GM12878 (cell line): Measurements from ENCODE around the gene LMBR1.

Source experiments
- BCL11A ChIP-seq: IDR thresholded peaks from 2 replicates; pipeline ENCODE4 v1.6.1; 2011; ENCODE audit warnings: low read depth, low read length
- FOXM1 ChIP-seq: IDR thresholded peaks from 2 replicates; pipeline ENCODE4 v1.6.1; 2012; ENCODE audit warnings: low read depth, mild to moderate bottlenecking, inconsistent platforms, low read length, moderate library complexity
- KDM1A ChIP-seq: fragments of 200-600 bp; sonication (generic); IDR thresholded peaks from 2 replicates; pipeline ENCODE4 v1.6.1; 2016; ENCODE audit warnings: borderline replicate concordance
- TF ChIP-seq, protein P1 (sequence below): IDR thresholded peaks from 2 replicates; pipeline ENCODE4 v1.6.1; 2011; ENCODE audit warnings: low read depth, low read length, improper control_type of control experiment, borderline replicate concordance
- TF ChIP-seq, protein P2 (sequence below), 3 experiments: IDR thresholded peaks in 2 of 3; conservative IDR thresholded peaks in 1 of 3; 2 replicates each; pipeline ENCODE4 v1.5.1; 2011; ENCODE audit warnings: low read depth in 3 of 3, low read length in 3 of 3, mild to moderate bottlenecking in 3 of 3, control low read depth in 2 of 3, moderate library complexity in 2 of 3, inconsistent platforms in 1 of 3, mixed read lengths in 1 of 3; ENCODE audit not compliant: control insufficient read depth in 2 of 3, insufficient read depth in 1 of 3; ENCODE audit errors: extremely low read depth in 1 of 3
- TF ChIP-seq, protein P3 (sequence below): fragments of 450-650 bp; formaldehyde crosslinking; IDR thresholded peaks from 2 replicates; pipeline ENCODE4 v1.5.0; 2022; ENCODE audit warnings: mild to moderate bottlenecking, missing genetic modification characterization
- TF ChIP-seq, protein P4 (sequence below): IDR thresholded peaks from 2 replicates; pipeline ENCODE4 v1.6.1; 2011; ENCODE audit warnings: borderline replicate concordance, low read depth, mild to moderate bottlenecking, moderate library complexity, low read length; ENCODE audit not compliant: insufficient read depth, poor library complexity, severe bottlenecking

DNA sequence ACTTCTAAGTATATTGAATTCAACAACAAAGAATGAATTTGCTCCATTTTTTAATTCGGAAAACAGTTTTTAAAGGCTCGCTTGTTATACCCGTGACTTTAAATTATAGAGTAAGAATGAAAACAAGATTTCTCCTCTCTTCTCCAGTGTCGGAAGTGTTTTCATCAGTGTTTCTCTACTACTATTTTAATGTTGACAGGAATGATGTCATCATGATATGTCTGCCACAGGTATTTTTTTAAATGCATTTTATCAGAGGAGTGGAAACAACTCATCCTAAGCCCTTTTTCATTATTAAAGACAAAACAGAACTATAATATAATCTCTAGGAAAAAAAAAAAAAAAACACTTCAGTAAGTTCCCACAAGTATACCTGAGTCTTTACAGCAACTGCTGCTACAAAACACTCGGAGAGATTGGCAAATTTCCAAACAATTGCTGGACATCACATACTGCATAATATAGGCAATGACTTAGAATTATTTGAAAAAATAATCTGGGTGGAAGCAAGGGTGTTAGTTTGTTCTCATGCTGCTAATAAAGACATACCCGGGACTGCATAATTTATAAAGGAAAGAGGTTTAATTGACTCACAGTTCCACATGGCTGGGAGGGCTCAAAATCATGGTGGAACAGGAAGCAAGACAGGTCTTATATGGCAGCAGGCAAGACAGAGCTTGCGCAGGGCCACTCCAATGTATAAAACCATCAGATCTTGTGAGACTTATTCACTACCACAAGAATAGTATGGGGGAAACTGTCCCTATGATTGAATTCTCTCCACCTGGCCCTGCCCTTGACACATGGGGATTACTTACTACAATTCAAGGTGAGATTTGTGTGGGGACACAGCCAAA, 257.2 kb downstream of the LMBR1 start:
- TF ChIP-seq, protein P1, sequence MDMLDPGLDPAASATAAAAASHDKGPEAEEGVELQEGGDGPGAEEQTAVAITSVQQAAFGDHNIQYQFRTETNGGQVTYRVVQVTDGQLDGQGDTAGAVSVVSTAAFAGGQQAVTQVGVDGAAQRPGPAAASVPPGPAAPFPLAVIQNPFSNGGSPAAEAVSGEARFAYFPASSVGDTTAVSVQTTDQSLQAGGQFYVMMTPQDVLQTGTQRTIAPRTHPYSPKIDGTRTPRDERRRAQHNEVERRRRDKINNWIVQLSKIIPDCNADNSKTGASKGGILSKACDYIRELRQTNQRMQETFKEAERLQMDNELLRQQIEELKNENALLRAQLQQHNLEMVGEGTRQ = no peak
- TF ChIP-seq BCL11A = no peak
- TF ChIP-seq, protein P2, sequence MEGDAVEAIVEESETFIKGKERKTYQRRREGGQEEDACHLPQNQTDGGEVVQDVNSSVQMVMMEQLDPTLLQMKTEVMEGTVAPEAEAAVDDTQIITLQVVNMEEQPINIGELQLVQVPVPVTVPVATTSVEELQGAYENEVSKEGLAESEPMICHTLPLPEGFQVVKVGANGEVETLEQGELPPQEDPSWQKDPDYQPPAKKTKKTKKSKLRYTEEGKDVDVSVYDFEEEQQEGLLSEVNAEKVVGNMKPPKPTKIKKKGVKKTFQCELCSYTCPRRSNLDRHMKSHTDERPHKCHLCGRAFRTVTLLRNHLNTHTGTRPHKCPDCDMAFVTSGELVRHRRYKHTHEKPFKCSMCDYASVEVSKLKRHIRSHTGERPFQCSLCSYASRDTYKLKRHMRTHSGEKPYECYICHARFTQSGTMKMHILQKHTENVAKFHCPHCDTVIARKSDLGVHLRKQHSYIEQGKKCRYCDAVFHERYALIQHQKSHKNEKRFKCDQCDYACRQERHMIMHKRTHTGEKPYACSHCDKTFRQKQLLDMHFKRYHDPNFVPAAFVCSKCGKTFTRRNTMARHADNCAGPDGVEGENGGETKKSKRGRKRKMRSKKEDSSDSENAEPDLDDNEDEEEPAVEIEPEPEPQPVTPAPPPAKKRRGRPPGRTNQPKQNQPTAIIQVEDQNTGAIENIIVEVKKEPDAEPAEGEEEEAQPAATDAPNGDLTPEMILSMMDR (IDR thresholded peaks at IDR 0.05 in 2 of 3, conservative IDR thresholded peaks at IDR 0.05 in 1 of 3; ENCODE audit: control insufficient read depth in 2 of 3, extremely low read depth in 1 of 3, insufficient read depth in 1 of 3, low read depth in 3 of 3, low read length in 3 of 3) = no peak
- TF ChIP-seq, protein P3, sequence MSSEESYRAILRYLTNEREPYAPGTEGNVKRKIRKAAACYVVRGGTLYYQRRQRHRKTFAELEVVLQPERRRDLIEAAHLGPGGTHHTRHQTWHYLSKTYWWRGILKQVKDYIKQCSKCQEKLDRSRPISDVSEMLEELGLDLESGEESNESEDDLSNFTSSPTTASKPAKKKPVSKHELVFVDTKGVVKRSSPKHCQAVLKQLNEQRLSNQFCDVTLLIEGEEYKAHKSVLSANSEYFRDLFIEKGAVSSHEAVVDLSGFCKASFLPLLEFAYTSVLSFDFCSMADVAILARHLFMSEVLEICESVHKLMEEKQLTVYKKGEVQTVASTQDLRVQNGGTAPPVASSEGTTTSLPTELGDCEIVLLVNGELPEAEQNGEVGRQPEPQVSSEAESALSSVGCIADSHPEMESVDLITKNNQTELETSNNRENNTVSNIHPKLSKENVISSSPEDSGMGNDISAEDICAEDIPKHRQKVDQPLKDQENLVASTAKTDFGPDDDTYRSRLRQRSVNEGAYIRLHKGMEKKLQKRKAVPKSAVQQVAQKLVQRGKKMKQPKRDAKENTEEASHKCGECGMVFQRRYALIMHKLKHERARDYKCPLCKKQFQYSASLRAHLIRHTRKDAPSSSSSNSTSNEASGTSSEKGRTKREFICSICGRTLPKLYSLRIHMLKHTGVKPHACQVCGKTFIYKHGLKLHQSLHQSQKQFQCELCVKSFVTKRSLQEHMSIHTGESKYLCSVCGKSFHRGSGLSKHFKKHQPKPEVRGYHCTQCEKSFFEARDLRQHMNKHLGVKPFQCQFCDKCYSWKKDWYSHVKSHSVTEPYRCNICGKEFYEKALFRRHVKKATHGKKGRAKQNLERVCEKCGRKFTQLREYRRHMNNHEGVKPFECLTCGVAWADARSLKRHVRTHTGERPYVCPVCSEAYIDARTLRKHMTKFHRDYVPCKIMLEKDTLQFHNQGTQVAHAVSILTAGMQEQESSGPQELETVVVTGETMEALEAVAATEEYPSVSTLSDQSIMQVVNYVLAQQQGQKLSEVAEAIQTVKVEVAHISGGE (CRISPR knock-in tag) = no peak
- TF ChIP-seq KDM1A = no peak
- TF ChIP-seq, protein P4, sequence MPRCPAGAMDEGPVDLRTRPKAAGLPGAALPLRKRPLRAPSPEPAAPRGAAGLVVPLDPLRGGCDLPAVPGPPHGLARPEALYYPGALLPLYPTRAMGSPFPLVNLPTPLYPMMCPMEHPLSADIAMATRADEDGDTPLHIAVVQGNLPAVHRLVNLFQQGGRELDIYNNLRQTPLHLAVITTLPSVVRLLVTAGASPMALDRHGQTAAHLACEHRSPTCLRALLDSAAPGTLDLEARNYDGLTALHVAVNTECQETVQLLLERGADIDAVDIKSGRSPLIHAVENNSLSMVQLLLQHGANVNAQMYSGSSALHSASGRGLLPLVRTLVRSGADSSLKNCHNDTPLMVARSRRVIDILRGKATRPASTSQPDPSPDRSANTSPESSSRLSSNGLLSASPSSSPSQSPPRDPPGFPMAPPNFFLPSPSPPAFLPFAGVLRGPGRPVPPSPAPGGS = no peak
- no peak for TF ChIP-seq FOXM1
